Stimulated activated CD4-positive, alpha-beta T cell treated with anti-CD3 and anti-CD28 coated beads, Interleukin-4, amount 100 ng/mL, for 24 hours (primary cell): ENCODE measurements around the gene CTSD.

Experiments
- DNase-seq: peaks from one replicate; pipeline ENCODE4 v3.0.0-alpha.2; 2020

CTSD gene

GRCh38 chr11:1754376-1755150, 9.2 kb downstream of the CTSD start:
- no peak for DNase-seq

GRCh38 chr11:1753929-1754305, 9.8 kb downstream of the CTSD start:
- DNase-seq, result no peak

- DNase-seq, result no peak
Observed at GRCh38 chr11:1753229-1753928, 10.3 kb downstream of the CTSD start.

- DNase-seq, result no peak
Observed at GRCh38 chr11:1752907-1753228, 10.9 kb downstream of the CTSD start.

GRCh38 chr11:1751999-1752906, 11.5 kb downstream of the CTSD start:
- DNase-seq, result no peak

GRCh38 chr11:1751531-1751921, 12.2 kb downstream of the CTSD start:
- DNase-seq, result no peak

GRCh38 chr11:1750840-1751530, 12.7 kb downstream of the CTSD start:
- DNase-seq, result no peak

- DNase-seq, result no peak
Observed at GRCh38 chr11:1750481-1750839, 13.3 kb downstream of the CTSD start, which contains the start of gene IFITM10. TSS of gene IFITM10 (minus strand) at chr11:1750595. CDS start at chr11:1750442, 153 bp downstream.

GRCh38 chr11:1749395-1750351, 14.1 kb downstream of the CTSD start:
- DNase-seq, result no peak

- DNase-seq, result no peak
Observed at GRCh38 chr11:1748636-1749394, 14.9 kb downstream of the CTSD start.

GRCh38 chr11:1747753-1748635, 15.7 kb downstream of the CTSD start:
- DNase-seq, result no peak

- no peak for DNase-seq
Observed at GRCh38 chr11:1746956-1747752, 16.6 kb downstream of the CTSD start.

GRCh38 chr11:1746511-1746931, 17.2 kb downstream of the CTSD start:
- no peak for DNase-seq

GRCh38 chr11:1745701-1746320, 17.9 kb downstream of the CTSD start:
- DNase-seq, result no peak

- no peak for DNase-seq
Observed at GRCh38 chr11:1744891-1745700, 18.6 kb downstream of the CTSD start.

- no peak for DNase-seq
Observed at GRCh38 chr11:1744137-1744886, 19.4 kb downstream of the CTSD start.
